H1 (cell line): Measurements from ENCODE around the gene SLC35D2. TPM values are rescaled to one million over a fixed set of nuclear protein-coding genes. Genes with fewer than 3 reads are reported as not detected.

Experiments
- EGR1 ChIP-seq: IDR thresholded peaks from 2 replicates; pipeline ENCODE4 v1.6.1; 2011; ENCODE audit warnings: low read depth, low read length, borderline replicate concordance
- SIRT6 ChIP-seq: IDR thresholded peaks from one replicate; pipeline ENCODE4 v1.7.1; 2012; ENCODE audit warnings: low read length, inconsistent platforms
- ZNF274 ChIP-seq: IDR thresholded peaks from 2 replicates; pipeline ENCODE4 v1.7.0; 2012; ENCODE audit warnings: low read length, borderline replicate concordance; ENCODE audit errors: extremely low read depth
- polyA plus RNA-seq, 7 experiments: library from polyadenylated mRNA; depleted of rRNA in 3 of 7; stranded (reverse) in 5 of 7; unstranded in 2 of 7; fragments of >200 nt in 5 of 7; fragments of 200-250 nt in 2 of 7; gene quantifications; 1 replicate in 5 of 7; 2 replicates in 1 of 7; 4 replicates in 1 of 7; pipeline versions ENCODE4 v1.2.1 to v1.2.3, GENCODE V29; 2011 to 2013; ENCODE audit warnings: missing spikeins in 2 of 7, mixed read lengths in 2 of 7
- total RNA-seq: library from RNA; stranded (reverse); fragmentation: NEBNext Ultra II Directional; extraction: Animal tissue kit (Norgen Biotek cat#: 25700); gene quantifications from 2 replicates; pipeline ENCODE4 v1.2.1, GENCODE V29; 2021

Gene SLC35D2
- total and polyA plus RNA-seq, 2 of the 8 experiments (the other 6 are each of a cell fraction or from before 2014, with no cell fraction given), result 9.6 to 11.5 TPM

- TF ChIP-seq EGR1 (no peak), ZNF274 (no peak), SIRT6 (no peak)
These were observed 89.9 kb downstream of the SLC35D2 start (continued) for GRCh38 chr9:96293498-96294158.
